Measurements from ENCODE around the gene LSAMP. TPM values are rescaled to one million over a fixed set of nuclear protein-coding genes. Genes with fewer than 3 reads are reported as not detected.

Gene LSAMP
- polyA plus RNA-seq, 3 donors = not detected

DNA sequence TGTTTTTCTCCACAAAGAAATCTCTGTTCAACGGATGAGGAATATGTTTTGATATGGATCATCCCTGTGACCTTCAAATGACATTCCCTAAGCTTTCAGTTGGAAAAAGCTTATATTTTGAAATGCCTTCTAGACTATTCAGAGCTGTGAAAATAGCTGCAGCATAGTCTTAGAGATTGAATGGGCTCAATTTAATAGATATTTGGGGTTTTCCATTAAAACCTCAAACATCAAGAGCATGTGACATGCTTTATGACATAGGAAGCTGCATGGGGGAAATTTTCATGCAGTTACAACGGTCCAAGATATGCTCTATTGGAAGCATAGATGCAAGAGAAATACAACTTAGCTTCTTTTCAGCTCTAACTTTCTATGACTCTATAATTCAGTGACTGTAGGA lies 102.8 kb downstream of the LSAMP start:
- H3K4me1 ChIP-seq (ENCODE audit: control insufficient read depth in 1 of 2, insufficient read depth in 2 of 2, low read length in 2 of 2) = no peaks in the 10 kb centered on the region

DNA sequence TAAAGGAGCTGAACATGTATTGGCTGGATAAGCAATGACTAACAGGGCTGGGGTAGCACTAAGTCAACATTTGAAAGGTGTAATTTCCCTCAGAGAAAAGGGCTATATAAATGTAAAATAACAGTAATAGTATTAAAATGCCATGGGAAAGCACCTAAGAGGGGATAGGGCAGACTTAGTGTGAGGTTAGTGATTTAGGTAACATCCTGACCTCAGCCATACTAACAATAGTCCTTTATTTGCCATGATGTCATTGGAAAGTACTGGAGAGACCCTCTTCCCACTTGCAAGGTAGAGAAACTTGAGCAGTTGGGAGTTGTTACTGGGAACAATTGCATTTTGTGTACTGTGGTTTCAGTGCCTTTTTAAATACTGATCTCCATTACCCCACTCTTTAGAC lies 103.4 kb downstream of the LSAMP start:
- no peak overlapping the region for H3K4me3 ChIP-seq (replicated peaks in 1 of 3; ENCODE audit: low read depth in 2 of 3, low read length in 3 of 3)
- no peaks in the 10 kb centered on the region for H3K27me3 Mint-ChIP-seq (ENCODE audit: low read depth in 3 of 3)
- peaks cover 0 to 6% (median 0%) of the 10 kb centered on the region in 7 donors for H3K9me3 Mint-ChIP-seq
- DNase-seq = no peak
- intact Hi-C loops (cut with micrococcal nuclease) = no loop called here
- H4K20me1 ChIP-seq (ENCODE audit: insufficient read depth, low read length) = no peaks in the 10 kb centered on the region
- no peaks in the 10 kb centered on the region for H3K4me1 ChIP-seq (ENCODE audit: control insufficient read depth in 1 of 2, insufficient read depth in 2 of 2, low read length in 2 of 2)
- H3K27ac Mint-ChIP-seq = no peak overlapping the region
- TF ChIP-seq, protein P1, sequence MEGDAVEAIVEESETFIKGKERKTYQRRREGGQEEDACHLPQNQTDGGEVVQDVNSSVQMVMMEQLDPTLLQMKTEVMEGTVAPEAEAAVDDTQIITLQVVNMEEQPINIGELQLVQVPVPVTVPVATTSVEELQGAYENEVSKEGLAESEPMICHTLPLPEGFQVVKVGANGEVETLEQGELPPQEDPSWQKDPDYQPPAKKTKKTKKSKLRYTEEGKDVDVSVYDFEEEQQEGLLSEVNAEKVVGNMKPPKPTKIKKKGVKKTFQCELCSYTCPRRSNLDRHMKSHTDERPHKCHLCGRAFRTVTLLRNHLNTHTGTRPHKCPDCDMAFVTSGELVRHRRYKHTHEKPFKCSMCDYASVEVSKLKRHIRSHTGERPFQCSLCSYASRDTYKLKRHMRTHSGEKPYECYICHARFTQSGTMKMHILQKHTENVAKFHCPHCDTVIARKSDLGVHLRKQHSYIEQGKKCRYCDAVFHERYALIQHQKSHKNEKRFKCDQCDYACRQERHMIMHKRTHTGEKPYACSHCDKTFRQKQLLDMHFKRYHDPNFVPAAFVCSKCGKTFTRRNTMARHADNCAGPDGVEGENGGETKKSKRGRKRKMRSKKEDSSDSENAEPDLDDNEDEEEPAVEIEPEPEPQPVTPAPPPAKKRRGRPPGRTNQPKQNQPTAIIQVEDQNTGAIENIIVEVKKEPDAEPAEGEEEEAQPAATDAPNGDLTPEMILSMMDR (IDR thresholded peaks at IDR 0.05) = no peak
- no peaks in the 10 kb centered on the region for H3K9me3 ChIP-seq (replicated peaks in 1 of 2; ENCODE audit: control insufficient read depth in 1 of 2, insufficient read depth in 1 of 2, low read length in 2 of 2)
- H3K4me3 Mint-ChIP-seq = no peak overlapping the region
- no peaks in the 10 kb centered on the region for H3K36me3 Mint-ChIP-seq
- no peaks in the 10 kb centered on the region for H3K79me2 ChIP-seq (ENCODE audit: insufficient read depth, low read length)
- no peaks in the 10 kb centered on the region for H3K36me3 ChIP-seq (replicated peaks in 1 of 2; ENCODE audit: control insufficient read depth in 1 of 2, insufficient read depth in 2 of 2, low read length in 2 of 2)
- no peak overlapping the region for H2AFZ ChIP-seq (ENCODE audit: insufficient read depth, low read depth, low read length, poor library complexity, severe bottlenecking)
- H3K27me3 ChIP-seq (ENCODE audit: control insufficient read depth in 2 of 2, insufficient read depth in 2 of 2, low read length in 2 of 2) = no peaks in the 10 kb centered on the region
- no peak overlapping the region for H3K9ac ChIP-seq (ENCODE audit: insufficient read depth, low read length, poor library complexity, severe bottlenecking)
- no peak overlapping the region for H3K4me2 ChIP-seq (replicated peaks; ENCODE audit: extremely low read depth, low read length, poor library complexity, severe bottlenecking)
- no peak overlapping the region for H3K27ac ChIP-seq (ENCODE audit: low read depth in 1 of 2, low read length in 2 of 2)
- H3K4me1 Mint-ChIP-seq = no peaks in the 10 kb centered on the region

More for the DNA sequence above, 102.8 kb downstream of the LSAMP start:
- Mint-ChIP-seq H3K9me3 (peaks cover 0 to 6% (median 0%) of the 10 kb centered on the region in 7 donors), H3K4me3 (no peak overlapping the region), H3K4me1 (no peaks in the 10 kb centered on the region), H3K27me3 (ENCODE audit: low read depth in 3 of 3) (no peaks in the 10 kb centered on the region), H3K27ac (no peak overlapping the region), H3K36me3 (no peaks in the 10 kb centered on the region)
- intact Hi-C loops (cut with micrococcal nuclease) = no loop called here
- TF ChIP-seq, protein P1 (IDR thresholded peaks at IDR 0.05) = no peak
- H2AFZ ChIP-seq (ENCODE audit: insufficient read depth, low read depth, low read length, poor library complexity, severe bottlenecking) = no peak overlapping the region
- H3K9ac ChIP-seq (ENCODE audit: insufficient read depth, low read length, poor library complexity, severe bottlenecking) = no peak overlapping the region
- no peaks in the 10 kb centered on the region for H3K27me3 ChIP-seq (ENCODE audit: control insufficient read depth in 2 of 2, insufficient read depth in 2 of 2, low read length in 2 of 2)
- H3K36me3 ChIP-seq (replicated peaks in 1 of 2; ENCODE audit: control insufficient read depth in 1 of 2, insufficient read depth in 2 of 2, low read length in 2 of 2) = no peaks in the 10 kb centered on the region
- H3K9me3 ChIP-seq (replicated peaks in 1 of 2; ENCODE audit: control insufficient read depth in 1 of 2, insufficient read depth in 1 of 2, low read length in 2 of 2) = no peaks in the 10 kb centered on the region
- no peaks in the 10 kb centered on the region for H4K20me1 ChIP-seq (ENCODE audit: insufficient read depth, low read length)
- H3K79me2 ChIP-seq (ENCODE audit: insufficient read depth, low read length) = no peaks in the 10 kb centered on the region
- H3K27ac ChIP-seq (ENCODE audit: low read depth in 1 of 2, low read length in 2 of 2) = no peak overlapping the region
- no peak overlapping the region for H3K4me3 ChIP-seq (replicated peaks in 1 of 3; ENCODE audit: low read depth in 2 of 3, low read length in 3 of 3)
- no peak overlapping the region for H3K4me2 ChIP-seq (replicated peaks; ENCODE audit: extremely low read depth, low read length, poor library complexity, severe bottlenecking)
- WGBS (ENCODE audit: insufficient coverage) = no CpG with 5 or more reads among the region's 2 CpGs
- DNase-seq = no peak
